ENCODE data around the gene SLC22A31.

DNA sequence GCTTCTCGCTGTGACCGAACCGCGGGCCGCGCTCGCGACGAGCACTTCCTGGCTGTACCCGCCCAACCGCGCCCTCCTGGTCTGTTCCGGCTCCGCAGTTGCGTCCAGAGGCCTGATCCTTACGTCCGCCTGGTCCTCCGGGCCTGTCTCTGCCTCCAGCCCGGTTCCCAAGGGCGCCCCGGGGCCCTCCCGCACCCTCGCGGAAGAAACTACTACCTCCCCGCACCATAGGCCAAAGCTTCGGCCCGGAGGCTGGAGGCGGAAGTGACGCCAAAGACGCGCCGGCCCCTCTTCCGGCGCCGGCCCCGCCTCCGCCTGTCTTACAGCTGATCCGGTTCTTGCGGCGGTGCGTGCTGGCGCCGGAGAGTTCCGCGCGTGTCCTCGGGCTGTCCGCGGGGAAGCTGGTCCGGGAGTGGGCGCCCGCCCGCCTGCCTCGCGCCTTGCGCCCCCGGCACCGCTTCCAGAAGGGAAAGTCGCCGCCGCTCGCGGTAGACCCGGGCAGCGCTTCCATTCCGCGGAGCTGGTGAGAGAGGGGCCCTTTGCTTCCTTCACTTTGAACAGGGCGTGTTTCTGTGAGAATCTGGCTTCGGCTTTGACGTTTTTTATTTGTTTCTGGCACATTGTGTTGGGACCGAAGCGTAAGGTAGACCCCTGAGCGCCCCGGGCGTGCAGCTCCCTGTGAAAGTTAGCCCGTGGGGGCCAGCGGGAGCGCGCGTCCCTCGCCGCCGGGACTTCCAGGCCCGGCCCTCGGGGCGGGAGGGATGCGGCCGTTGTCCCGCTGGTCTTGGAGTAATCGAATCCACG is 17.3 kb upstream of the SLC22A31 start, which contains the start of gene ZNF778:
- TF ChIP-seq, protein P1, sequence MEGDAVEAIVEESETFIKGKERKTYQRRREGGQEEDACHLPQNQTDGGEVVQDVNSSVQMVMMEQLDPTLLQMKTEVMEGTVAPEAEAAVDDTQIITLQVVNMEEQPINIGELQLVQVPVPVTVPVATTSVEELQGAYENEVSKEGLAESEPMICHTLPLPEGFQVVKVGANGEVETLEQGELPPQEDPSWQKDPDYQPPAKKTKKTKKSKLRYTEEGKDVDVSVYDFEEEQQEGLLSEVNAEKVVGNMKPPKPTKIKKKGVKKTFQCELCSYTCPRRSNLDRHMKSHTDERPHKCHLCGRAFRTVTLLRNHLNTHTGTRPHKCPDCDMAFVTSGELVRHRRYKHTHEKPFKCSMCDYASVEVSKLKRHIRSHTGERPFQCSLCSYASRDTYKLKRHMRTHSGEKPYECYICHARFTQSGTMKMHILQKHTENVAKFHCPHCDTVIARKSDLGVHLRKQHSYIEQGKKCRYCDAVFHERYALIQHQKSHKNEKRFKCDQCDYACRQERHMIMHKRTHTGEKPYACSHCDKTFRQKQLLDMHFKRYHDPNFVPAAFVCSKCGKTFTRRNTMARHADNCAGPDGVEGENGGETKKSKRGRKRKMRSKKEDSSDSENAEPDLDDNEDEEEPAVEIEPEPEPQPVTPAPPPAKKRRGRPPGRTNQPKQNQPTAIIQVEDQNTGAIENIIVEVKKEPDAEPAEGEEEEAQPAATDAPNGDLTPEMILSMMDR (IDR thresholded peaks at IDR 0.05) = no peak
- no peak for TF ChIP-seq POLR2A (IDR thresholded peaks at IDR 0.05)

All from lower leg skin (tissue), 3 donors.